Stimulated activated CD4-positive, alpha-beta T cell treated with anti-CD3 and anti-CD28 coated beads, TNF-alpha, amount 100 ng/mL, for 4 hours (primary cell): ENCODE measurements around the gene CHD2.
"Not testable (repeated sequence)": the region's sequence is repeated elsewhere in the genome, so short reads cannot be mapped to it uniquely, and the experiment has no call there.

Source experiments
- DNase-seq, 3 experiments: peaks; one replicate each; pipeline ENCODE4 v3.0.0-alpha.2; 2020; ENCODE audit warnings: low read depth in 3 of 3

CHD2 gene

GRCh38 chr15:93048759-93049161, 148.6 kb downstream of the CHD2 start:
- no peak for DNase-seq

- no peak for DNase-seq
Observed at GRCh38 chr15:93049233-93049632, 149.1 kb downstream of the CHD2 start.

- DNase-seq: no peak
Observed at GRCh38 chr15:93049914-93050578, 149.9 kb downstream of the CHD2 start.

- no peak for DNase-seq
Observed at GRCh38 chr15:93050648-93051047, 150.5 kb downstream of the CHD2 start.

- DNase-seq: no peak
Observed at GRCh38 chr15:93051236-93052089, 151.3 kb downstream of the CHD2 start.

GRCh38 chr15:93052090-93052879, 152.2 kb downstream of the CHD2 start:
- no peak for DNase-seq

GRCh38 chr15:93055211-93055610, 155.1 kb downstream of the CHD2 start:
- no peak for DNase-seq

GRCh38 chr15:93056836-93057235, 156.7 kb downstream of the CHD2 start:
- DNase-seq: no peak

GRCh38 chr15:93057618-93058017, 157.5 kb downstream of the CHD2 start:
- no peak for DNase-seq

GRCh38 chr15:93058128-93058527, 158.0 kb downstream of the CHD2 start:
- no peak for DNase-seq

GRCh38 chr15:93058904-93059427, 158.8 kb downstream of the CHD2 start:
- no peak for DNase-seq

GRCh38 chr15:93059442-93059841, 159.3 kb downstream of the CHD2 start:
- DNase-seq: no peak

GRCh38 chr15:93060336-93061248, 160.5 kb downstream of the CHD2 start:
- DNase-seq: no peak

GRCh38 chr15:93062628-93063261, 162.6 kb downstream of the CHD2 start:
- DNase-seq: not testable (repeated sequence)

GRCh38 chr15:93063262-93063671, 163.1 kb downstream of the CHD2 start:
- no peak for DNase-seq

GRCh38 chr15:93063796-93064690, 163.9 kb downstream of the CHD2 start:
- no peak for DNase-seq

GRCh38 chr15:93065641-93066045, 165.5 kb downstream of the CHD2 start:
- DNase-seq: no peak

GRCh38 chr15:93066224-93066681, 166.1 kb downstream of the CHD2 start:
- DNase-seq: no peak
